KMS-11 (cell line): ENCODE data around the gene NAV3.

Experiments used
- H2AFZ ChIP-seq: fragments of 200-600 bp; sonication (generic); 2 replicates; pipeline ENCODE4 v1.6.1; 2016; ENCODE audit warnings: antibody characterized with exemption, mixed run types, low read depth
- H3K27ac ChIP-seq: fragments of 200-600 bp; sonication (generic); 2 replicates; pipeline ENCODE4 v1.6.1; 2016; ENCODE audit warnings: mild to moderate bottlenecking, mixed run types
- H3K27me3 ChIP-seq: fragments of 200-600 bp; sonication (generic); 2 replicates; pipeline ENCODE4 v1.6.1; 2017; ENCODE audit warnings: mild to moderate bottlenecking, low read depth, mixed run types, moderate library complexity; ENCODE audit not compliant: insufficient read depth
- H3K36me3 ChIP-seq: fragments of 200-600 bp; sonication (generic); 2 replicates; pipeline ENCODE4 v1.6.1; 2017; ENCODE audit warnings: mild to moderate bottlenecking, mixed run types; ENCODE audit not compliant: insufficient read depth
- H3K4me1 ChIP-seq: fragments of 200-600 bp; sonication (generic); 2 replicates; pipeline ENCODE4 v1.6.1; 2016; ENCODE audit warnings: mild to moderate bottlenecking, low read depth, mixed run types; ENCODE audit not compliant: poor library complexity, severe bottlenecking
- H3K4me2 ChIP-seq: fragments of 200-600 bp; sonication (generic); 2 replicates; pipeline ENCODE4 v1.7.0; 2016; ENCODE audit warnings: mild to moderate bottlenecking, mixed run types
- H3K4me3 ChIP-seq: fragments of 200-600 bp; sonication (generic); IDR thresholded peaks from 2 replicates; pipeline ENCODE4 v1.6.1; 2017; ENCODE audit warnings: low read depth, low read length, mixed read lengths; ENCODE audit not compliant: insufficient read depth
- H3K79me2 ChIP-seq: fragments of 200-600 bp; sonication (generic); 2 replicates; pipeline ENCODE4 v1.6.1; 2016; ENCODE audit warnings: low read depth, mixed run types; ENCODE audit not compliant: insufficient read depth
- H3K9ac ChIP-seq: fragments of 200-600 bp; sonication (generic); 2 replicates; pipeline ENCODE4 v1.6.1; 2016; ENCODE audit warnings: mild to moderate bottlenecking, mixed run types
- H4K20me1 ChIP-seq: fragments of 200-600 bp; sonication (generic); 2 replicates; pipeline ENCODE4 v1.6.1; 2016; ENCODE audit warnings: mild to moderate bottlenecking, mixed run types; ENCODE audit not compliant: insufficient read depth
- CTCF ChIP-seq: fragments of 200-600 bp; sonication (generic); conservative IDR thresholded peaks from 2 replicates; pipeline ENCODE4 v1.6.1; 2017; ENCODE audit warnings: low read depth, mild to moderate bottlenecking, antibody characterized with exemption, low read length, moderate library complexity, mixed read lengths

The NAV3 gene

GRCh38 chr12:77834618-77835017, 3.9 kb downstream of the NAV3 start:
- H3K9ac ChIP-seq, result no peak overlapping the region
- H2AFZ ChIP-seq, result no peak overlapping the region
- no peaks in the 10 kb centered on the region for H3K36me3 ChIP-seq
- no peak overlapping the region for H3K27ac ChIP-seq
- no peak overlapping the region for H3K4me2 ChIP-seq
- H4K20me1 ChIP-seq, result no peaks in the 10 kb centered on the region
- no peaks in the 10 kb centered on the region for H3K79me2 ChIP-seq
- peaks cover 4% of the 10 kb centered on the region for H3K4me1 ChIP-seq
- H3K27me3 ChIP-seq, result no peaks in the 10 kb centered on the region
- no peak overlapping the region for H3K4me3 ChIP-seq
- no peak for TF ChIP-seq CTCF

- no peaks in the 10 kb centered on the region for H3K79me2 ChIP-seq
- H3K4me1 ChIP-seq, result peaks cover 4% of the 10 kb centered on the region
- no peak overlapping the region for H2AFZ ChIP-seq
- no peaks in the 10 kb centered on the region for H4K20me1 ChIP-seq
- no peak for TF ChIP-seq CTCF
- H3K27me3 ChIP-seq, result no peaks in the 10 kb centered on the region
- no peak overlapping the region for H3K27ac ChIP-seq
- H3K4me3 ChIP-seq, result no peak overlapping the region
- H3K4me2 ChIP-seq, result no peak overlapping the region
- H3K36me3 ChIP-seq, result no peaks in the 10 kb centered on the region
- H3K9ac ChIP-seq, result no peak overlapping the region
Measured at GRCh38 chr12:77835969-77836368, 5.3 kb downstream of the NAV3 start.

GRCh38 chr12:77837876-77838291, 7.2 kb downstream of the NAV3 start:
- H3K27me3 ChIP-seq, result no peaks in the 10 kb centered on the region
- H3K36me3 ChIP-seq, result no peaks in the 10 kb centered on the region
- H4K20me1 ChIP-seq, result no peaks in the 10 kb centered on the region
- no peak overlapping the region for H3K4me2 ChIP-seq
- no peak overlapping the region for H3K9ac ChIP-seq
- no peak overlapping the region for H3K4me3 ChIP-seq
- no peak overlapping the region for H2AFZ ChIP-seq
- peaks cover 4% of the 10 kb centered on the region for H3K4me1 ChIP-seq
- H3K27ac ChIP-seq, result no peak overlapping the region
- no peaks in the 10 kb centered on the region for H3K79me2 ChIP-seq
- no peak for TF ChIP-seq CTCF

- no peaks in the 10 kb centered on the region for H4K20me1 ChIP-seq
- no peak for TF ChIP-seq CTCF
- no peak overlapping the region for H3K9ac ChIP-seq
- no peaks in the 10 kb centered on the region for H3K79me2 ChIP-seq
- H3K4me3 ChIP-seq, result no peak overlapping the region
- H3K27me3 ChIP-seq, result no peaks in the 10 kb centered on the region
- no peak overlapping the region for H3K27ac ChIP-seq
- no peak overlapping the region for H2AFZ ChIP-seq
- H3K36me3 ChIP-seq, result no peaks in the 10 kb centered on the region
- H3K4me1 ChIP-seq, result peaks cover 7% of the 10 kb centered on the region
- no peak overlapping the region for H3K4me2 ChIP-seq
Measured at GRCh38 chr12:77841521-77841920, 10.8 kb downstream of the NAV3 start.

- H3K36me3 ChIP-seq, result no peaks in the 10 kb centered on the region
- no peak overlapping the region for H3K9ac ChIP-seq
- no peak overlapping the region for H3K4me2 ChIP-seq
- H3K27ac ChIP-seq, result no peak overlapping the region
- H2AFZ ChIP-seq, result no peak overlapping the region
- no peak for TF ChIP-seq CTCF
- no peaks in the 10 kb centered on the region for H3K27me3 ChIP-seq
- H3K4me3 ChIP-seq, result no peak overlapping the region
- peaks cover 16% of the 10 kb centered on the region for H3K4me1 ChIP-seq
- no peaks in the 10 kb centered on the region for H4K20me1 ChIP-seq
- H3K79me2 ChIP-seq, result no peaks in the 10 kb centered on the region
Measured at GRCh38 chr12:77842430-77842829, 11.7 kb downstream of the NAV3 start.
